Right atrium auricular region (tissue), 2 donors: ENCODE measurements around the gene SHISA2. TPM values are rescaled to one million over a fixed set of nuclear protein-coding genes. Genes with fewer than 3 reads are reported as not detected.

Experiments
- DNase-seq: peaks from one replicate; pipeline ENCODE4 v3.0.0-alpha.2; 2019; ENCODE audit warnings: low spot score
- H3K27ac ChIP-seq, 2 donors: fragments of 200-600 bp; sonication (generic); 1 replicate in 1 of 2; 2 replicates in 1 of 2; pipeline ENCODE4 v1.5.1; 2016 to 2019
- H3K27me3 ChIP-seq, 2 donors: fragments of 200-600 bp; sonication (generic); one replicate each; pipeline versions ENCODE4 v1.5.1 to v1.6.0; 2017 to 2019
- H3K36me3 ChIP-seq: fragments of 200-600 bp; sonication (generic); one replicate; pipeline ENCODE4 v1.5.1; 2016
- H3K4me1 ChIP-seq, 2 donors: fragments of 200-600 bp; sonication (generic); one replicate each; pipeline versions ENCODE4 v1.5.1 to v1.6.0; 2017 to 2019
- H3K4me3 ChIP-seq, 2 donors: fragments of 200-600 bp; sonication (generic); 1 replicate in 1 of 2; 2 replicates in 1 of 2; pipeline ENCODE4 v1.5.1; 2017 to 2019; ENCODE audit warnings: mild to moderate bottlenecking in 1 of 2, moderate library complexity in 1 of 2
- H3K9me3 ChIP-seq, 2 donors: fragments of 200-600 bp; sonication (generic); one replicate each; pipeline ENCODE4 v1.5.1; 2019
- total RNA-seq, 2 donors: library from RNA; depleted of rRNA; stranded (reverse); fragments of >200 nt; gene quantifications; one replicate each; pipeline ENCODE4 v1.1.0, GENCODE V29; 2016
- TF ChIP-seq, protein P1 (sequence below), 2 donors: fragments of 200-600 bp; sonication (generic); IDR thresholded peaks; one replicate each; pipeline ENCODE4 v1.5.1; 2019; ENCODE audit warnings: antibody characterized with exemption in 2 of 2

The SHISA2 gene
- total RNA-seq, 2 donors from 2014 or later = not detected

GRCh38 chr13:26007261-26008125 is 44.3 kb downstream of the SHISA2 start:
- no peak for DNase-seq
- Histone ChIP-seq H3K9me3 (peaks cover 0 to 23% of the 10 kb centered on the region in 2 donors), H3K36me3 (no peaks in the 10 kb centered on the region), H3K4me3 (no peak overlapping the region), H3K4me1 (peaks cover 0 to 4% of the 10 kb centered on the region in 2 donors), H3K27ac (no peak overlapping the region), H3K27me3 (no peaks in the 10 kb centered on the region)
- TF ChIP-seq, protein P1, sequence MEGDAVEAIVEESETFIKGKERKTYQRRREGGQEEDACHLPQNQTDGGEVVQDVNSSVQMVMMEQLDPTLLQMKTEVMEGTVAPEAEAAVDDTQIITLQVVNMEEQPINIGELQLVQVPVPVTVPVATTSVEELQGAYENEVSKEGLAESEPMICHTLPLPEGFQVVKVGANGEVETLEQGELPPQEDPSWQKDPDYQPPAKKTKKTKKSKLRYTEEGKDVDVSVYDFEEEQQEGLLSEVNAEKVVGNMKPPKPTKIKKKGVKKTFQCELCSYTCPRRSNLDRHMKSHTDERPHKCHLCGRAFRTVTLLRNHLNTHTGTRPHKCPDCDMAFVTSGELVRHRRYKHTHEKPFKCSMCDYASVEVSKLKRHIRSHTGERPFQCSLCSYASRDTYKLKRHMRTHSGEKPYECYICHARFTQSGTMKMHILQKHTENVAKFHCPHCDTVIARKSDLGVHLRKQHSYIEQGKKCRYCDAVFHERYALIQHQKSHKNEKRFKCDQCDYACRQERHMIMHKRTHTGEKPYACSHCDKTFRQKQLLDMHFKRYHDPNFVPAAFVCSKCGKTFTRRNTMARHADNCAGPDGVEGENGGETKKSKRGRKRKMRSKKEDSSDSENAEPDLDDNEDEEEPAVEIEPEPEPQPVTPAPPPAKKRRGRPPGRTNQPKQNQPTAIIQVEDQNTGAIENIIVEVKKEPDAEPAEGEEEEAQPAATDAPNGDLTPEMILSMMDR (IDR thresholded peaks at IDR 0.05) = no peak

Other genes starting within 250 kb of the SHISA2 start
- gene RNF6, start 170.3 kb upstream of the SHISA2 start, total RNA-seq = 10 to 100 TPM; 14.1 to 26.2 TPM
- gene CDK8, start 202.1 kb upstream of the SHISA2 start, total RNA-seq = 10 to 100 TPM in 1 of 2 donors, 1 to 10 TPM in 1; 8.6 to 10.4 TPM